ENCODE measurements around the gene CMA1. TPM values are rescaled to one million over a fixed set of nuclear protein-coding genes. Genes with fewer than 3 reads are reported as not detected.
"Not testable (repeated sequence)": the region's sequence is repeated elsewhere in the genome, so short reads cannot be mapped to it uniquely, and the experiment has no call there.

The CMA1 gene
- total and polyA plus RNA-seq, 12 donors, result not detected

DNA sequence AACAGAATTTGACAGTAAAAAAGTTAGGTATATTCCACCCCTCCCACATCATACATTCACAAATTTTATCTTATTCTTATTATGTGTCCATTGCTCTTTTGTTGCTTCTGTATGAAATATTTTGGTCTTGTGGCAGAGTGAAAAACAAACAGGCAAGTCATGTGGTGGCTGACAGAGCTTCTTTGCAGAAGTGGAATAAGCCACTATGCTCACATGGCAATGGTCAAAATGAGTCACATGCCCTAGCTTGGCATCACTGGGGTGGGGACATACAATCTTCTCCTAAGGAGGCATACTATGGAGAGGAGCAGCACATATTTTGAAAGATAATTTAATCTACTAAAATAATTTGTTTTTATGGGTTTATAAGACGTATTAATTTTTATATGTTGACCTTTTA is 27.7 kb upstream of the CMA1 start:
- Histone ChIP-seq H3K27me3 (no peaks in the 10 kb centered on the region), H3K36me3 (replicated peaks in 1 of 2) (no peaks in the 10 kb centered on the region), H3K4me3 (no peak overlapping the region), H3K4me1 (replicated peaks in 1 of 2) (no peaks in the 10 kb centered on the region), H3K27ac (no peak overlapping the region), H3K9me3 (replicated peaks in 1 of 3) (no peaks in the 10 kb centered on the region)
- intact Hi-C loops (cut with DNase I), result no loop called here
- no peak for DNase-seq
- WGBS, 4 donors, result 35 to 58% (median 46%) methylated on average over 1 of the region's 1 CpG
- TF ChIP-seq, protein P1, sequence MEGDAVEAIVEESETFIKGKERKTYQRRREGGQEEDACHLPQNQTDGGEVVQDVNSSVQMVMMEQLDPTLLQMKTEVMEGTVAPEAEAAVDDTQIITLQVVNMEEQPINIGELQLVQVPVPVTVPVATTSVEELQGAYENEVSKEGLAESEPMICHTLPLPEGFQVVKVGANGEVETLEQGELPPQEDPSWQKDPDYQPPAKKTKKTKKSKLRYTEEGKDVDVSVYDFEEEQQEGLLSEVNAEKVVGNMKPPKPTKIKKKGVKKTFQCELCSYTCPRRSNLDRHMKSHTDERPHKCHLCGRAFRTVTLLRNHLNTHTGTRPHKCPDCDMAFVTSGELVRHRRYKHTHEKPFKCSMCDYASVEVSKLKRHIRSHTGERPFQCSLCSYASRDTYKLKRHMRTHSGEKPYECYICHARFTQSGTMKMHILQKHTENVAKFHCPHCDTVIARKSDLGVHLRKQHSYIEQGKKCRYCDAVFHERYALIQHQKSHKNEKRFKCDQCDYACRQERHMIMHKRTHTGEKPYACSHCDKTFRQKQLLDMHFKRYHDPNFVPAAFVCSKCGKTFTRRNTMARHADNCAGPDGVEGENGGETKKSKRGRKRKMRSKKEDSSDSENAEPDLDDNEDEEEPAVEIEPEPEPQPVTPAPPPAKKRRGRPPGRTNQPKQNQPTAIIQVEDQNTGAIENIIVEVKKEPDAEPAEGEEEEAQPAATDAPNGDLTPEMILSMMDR (IDR thresholded peaks at IDR 0.05), result no peak
- no peak for TF ChIP-seq POLR2A (IDR thresholded peaks at IDR 0.05)

DNA sequence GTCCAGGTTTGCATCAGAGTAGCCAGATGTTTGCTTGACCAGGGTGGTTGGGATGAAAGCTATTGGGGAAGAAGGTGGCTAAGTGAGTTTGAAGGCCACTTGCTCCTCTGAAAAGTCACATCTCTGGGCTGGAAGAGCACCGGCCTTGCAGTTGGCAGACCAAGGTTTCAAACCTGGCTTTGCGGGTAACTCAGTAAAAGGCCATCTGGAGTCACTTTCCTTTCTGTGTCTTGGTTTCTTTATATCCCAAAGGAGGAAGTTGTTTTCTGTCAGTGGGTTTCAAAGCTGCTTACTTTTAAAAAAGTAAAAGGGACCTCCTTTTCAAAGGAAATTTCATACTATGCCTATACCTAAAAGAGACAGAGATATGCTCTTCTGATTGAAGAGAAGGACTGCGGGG is 26.2 kb upstream of the CMA1 start:
- 35 to 51% (median 43%) methylated on average over 2 to 3 of the region's 3 CpGs for WGBS, 4 donors
- DNase-seq, result no peak

DNA sequence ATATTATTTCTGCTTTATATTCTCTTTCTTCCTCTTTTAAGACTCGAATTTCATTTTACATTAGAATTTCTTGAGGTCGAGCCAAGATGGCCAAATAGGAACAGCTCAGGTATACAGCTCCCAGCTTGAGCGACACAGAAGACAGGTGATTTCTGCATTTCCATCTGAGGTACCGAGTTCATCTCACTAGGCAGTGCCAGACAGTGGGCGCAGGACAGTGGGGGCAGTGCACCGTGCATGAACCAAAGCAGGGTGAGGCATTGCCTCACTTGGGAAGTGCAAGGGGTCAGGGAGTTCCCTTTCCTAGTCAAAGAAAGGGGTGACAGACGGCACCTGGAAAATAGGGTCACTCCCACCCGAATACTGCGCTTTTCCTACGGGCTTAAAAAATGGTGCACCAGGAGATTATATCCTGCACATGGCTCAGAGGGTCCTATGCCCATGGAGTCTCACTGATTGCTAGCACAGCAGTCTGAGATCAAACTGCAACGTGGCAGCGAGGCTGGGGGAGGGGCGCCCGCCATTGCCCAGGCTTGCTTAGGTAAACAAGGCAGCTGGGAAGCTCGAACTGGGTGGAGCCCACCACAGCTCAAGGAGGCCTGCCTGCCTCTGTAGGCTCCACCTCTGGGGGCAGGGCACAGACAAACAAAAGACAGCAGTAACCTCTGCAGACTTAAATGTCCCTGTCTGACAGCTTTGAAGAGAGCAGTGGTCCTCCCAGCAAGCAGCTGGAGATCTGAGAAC is 18.0 kb upstream of the CMA1 start:
- DNase-seq; H3K4me3 ChIP-seq; H3K36me3 ChIP-seq (replicated peaks in 1 of 2); H3K9me3 ChIP-seq (replicated peaks in 1 of 3); H3K27ac ChIP-seq; H3K4me1 ChIP-seq (replicated peaks in 1 of 2); H3K27me3 ChIP-seq; intact Hi-C loops (cut with DNase I): not testable (repeated sequence)
- 72 to 80% (median 75%) methylated on average over 13 to 15 of the region's 15 CpGs for WGBS, 4 donors

More for the DNA sequence above, 26.2 kb upstream of the CMA1 start:
- no peaks in the 10 kb centered on the region for H3K27me3 ChIP-seq
- intact Hi-C loops (cut with DNase I), result no loop called here
- no peaks in the 10 kb centered on the region for H3K4me1 ChIP-seq (replicated peaks in 1 of 2)
- H3K9me3 ChIP-seq (replicated peaks in 1 of 3), result no peaks in the 10 kb centered on the region
- H3K36me3 ChIP-seq (replicated peaks in 1 of 2), result no peaks in the 10 kb centered on the region
- TF ChIP-seq, protein P1 (IDR thresholded peaks at IDR 0.05), result no peak
- TF ChIP-seq POLR2A (IDR thresholded peaks at IDR 0.05), result no peak
- no peak overlapping the region for H3K4me3 ChIP-seq
- no peak overlapping the region for H3K27ac ChIP-seq

DNA sequence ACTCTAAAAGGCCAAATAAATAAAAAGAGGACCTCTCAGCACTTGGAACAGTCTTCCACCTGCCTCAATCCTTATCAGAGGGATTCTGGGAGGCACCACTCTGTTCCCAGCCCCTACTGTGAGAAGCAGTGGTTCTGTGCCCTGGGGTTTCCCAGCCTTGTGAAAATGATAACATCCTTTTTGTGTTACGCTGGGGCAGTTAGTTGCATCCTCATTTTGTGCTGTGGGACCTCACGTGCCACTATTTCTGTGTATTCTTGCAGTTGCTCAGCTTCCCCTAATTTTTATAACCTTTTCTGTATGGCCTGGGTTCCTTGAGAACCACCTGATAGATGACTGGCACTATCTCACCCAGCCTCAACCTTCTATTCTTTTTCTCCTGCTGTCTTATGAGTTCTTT is 10.8 kb upstream of the CMA1 start:
- Histone ChIP-seq H3K4me1 (replicated peaks in 1 of 2) (no peaks in the 10 kb centered on the region), H3K9me3 (replicated peaks in 1 of 3) (no peaks in the 10 kb centered on the region), H3K36me3 (replicated peaks in 1 of 2) (no peaks in the 10 kb centered on the region), H3K27ac (no peak overlapping the region), H3K27me3 (no peaks in the 10 kb centered on the region), H3K4me3 (no peak overlapping the region)
- intact Hi-C loops (cut with DNase I), result no loop called here
- 63 to 82% (median 64%) methylated on average over 2 of the region's 2 CpGs for WGBS, 4 donors
- TF ChIP-seq, protein P1 (IDR thresholded peaks at IDR 0.05), result no peak
- TF ChIP-seq POLR2A (IDR thresholded peaks at IDR 0.05), result no peak
- no peak for DNase-seq

DNA sequence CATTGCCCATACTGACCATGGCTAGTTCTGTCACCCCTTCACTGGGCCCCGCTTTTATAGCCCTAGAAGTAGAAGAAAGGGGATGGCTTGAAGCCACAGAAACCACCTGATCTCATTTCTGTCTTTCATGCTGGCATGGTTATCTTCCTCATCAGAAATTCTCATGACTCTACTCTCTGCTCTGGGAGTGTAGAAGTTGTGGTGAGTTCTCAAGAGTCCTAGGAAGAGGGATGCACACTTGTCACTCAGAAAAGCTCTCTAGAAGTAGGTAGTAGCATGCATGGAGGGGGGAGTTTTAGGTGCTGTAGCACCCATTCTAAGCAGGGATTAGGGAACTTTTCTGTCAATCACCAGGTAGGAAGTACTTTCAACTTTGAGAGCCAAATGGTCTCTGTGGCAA is 6.1 kb upstream of the CMA1 start:
- no peak for DNase-seq
- no peak for TF ChIP-seq POLR2A (IDR thresholded peaks at IDR 0.05)
- TF ChIP-seq, protein P1 (IDR thresholded peaks at IDR 0.05), result no peak
- H3K27me3 ChIP-seq, result no peaks in the 10 kb centered on the region
- H3K4me1 ChIP-seq (replicated peaks in 1 of 2), result no peaks in the 10 kb centered on the region
- 78 to 100% (median 87%) methylated on average over 1 of the region's 1 CpG for WGBS, 4 donors
- intact Hi-C loops (cut with DNase I), result no loop called here
- no peak overlapping the region for H3K4me3 ChIP-seq
- H3K27ac ChIP-seq, result no peak overlapping the region
- no peaks in the 10 kb centered on the region for H3K36me3 ChIP-seq (replicated peaks in 1 of 2)
- H3K9me3 ChIP-seq (replicated peaks in 1 of 3), result no peaks in the 10 kb centered on the region
